ENCODE measurements around the gene NIPA2. TPM values are rescaled to one million over a fixed set of nuclear protein-coding genes. Genes with fewer than 3 reads are reported as not detected.
A peak's percentile ranks its signal among the peaks of the same experiment; 100 is the strongest.

The NIPA2 gene
- total and polyA plus RNA-seq, 2 of the 13 experiments (the other 11 are each of a cell fraction or from before 2014, with no cell fraction given): 29.0 to 56.2 TPM

DNA sequence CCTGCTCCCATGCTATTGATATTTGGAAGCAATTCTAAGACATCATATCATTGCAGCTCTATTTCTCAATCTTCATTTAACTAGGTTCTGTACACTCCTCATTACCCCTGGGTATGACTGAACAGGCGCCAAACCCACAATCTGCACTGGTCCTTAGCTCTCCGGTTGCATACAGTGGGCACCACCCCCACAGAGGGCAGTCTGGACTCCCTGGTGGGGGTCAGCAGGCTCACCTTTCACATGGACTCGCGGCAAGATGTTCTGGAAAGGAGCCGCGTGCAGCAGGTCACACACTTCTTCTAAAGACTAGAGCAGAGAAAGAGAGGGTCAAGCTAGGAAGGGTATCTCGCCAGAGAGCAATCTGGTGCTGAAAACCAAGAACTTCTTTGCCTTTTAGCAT, 36.5 kb downstream of the NIPA2 start (continued):
- TF ChIP-seq NCOA2 (CRISPR knock-in tag; IDR thresholded peaks at IDR 0.05): no peak
- TF ChIP-seq ZNF430 (CRISPR knock-in tag; IDR thresholded peaks at IDR 0.05): no peak
- no peak for TF ChIP-seq MYNN (CRISPR knock-in tag; IDR thresholded peaks at IDR 0.05; ENCODE audit: low read depth)
- no peak for TF ChIP-seq SALL2 (CRISPR knock-in tag; IDR thresholded peaks at IDR 0.05)
- TF ChIP-seq PRDM10 (CRISPR knock-in tag; IDR thresholded peaks at IDR 0.05; ENCODE audit: low read depth): no peak

DNA sequence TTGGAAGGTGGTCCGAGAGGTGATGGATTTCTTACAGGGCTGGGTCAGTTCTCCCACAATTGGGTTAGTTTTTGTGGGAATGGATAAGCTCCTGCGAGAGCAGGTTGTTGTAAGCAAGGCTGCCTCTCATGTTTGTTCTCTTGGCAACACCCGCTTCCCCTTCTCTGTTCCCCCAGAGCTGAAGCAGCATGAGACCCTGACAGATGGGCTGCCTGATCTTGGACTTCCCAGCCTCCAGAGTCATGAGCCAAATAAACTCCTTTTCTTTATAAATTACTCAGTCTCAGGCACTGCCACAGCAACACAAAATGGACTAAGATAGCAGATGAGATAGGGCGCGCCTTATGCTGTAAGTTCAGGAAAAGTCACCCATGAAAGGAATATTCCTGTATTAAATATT, 38.7 kb downstream of the NIPA2 start:
- no peak for ATAC-seq
- POLR2A ChIA-PET: no interaction called here
- H3K79me2 ChIP-seq (ENCODE audit: insufficient read depth, low read length): no peaks in the 10 kb centered on the region
- no peak overlapping the region for H3K27ac ChIP-seq (ENCODE audit: extremely low read length, insufficient read depth, low read length)
- intact Hi-C loops (cut with micrococcal nuclease; ENCODE audit: unreplicated experiment) (loop anchor here (5.0 kb wide), 1 partner anchor 35 kb away; no protein-coding TSS in a partner anchor), in situ Hi-C loops (cut with HindIII; ENCODE audit: extremely low pct_ligation_motif_present, low pct_unique_long_range_greater_than_20kb) (no loop called here)
- H3K9me3 ChIP-seq (ENCODE audit: low read length): no peaks in the 10 kb centered on the region
- peaks cover 24 to 54% of the 10 kb centered on the region in 2 experiments for H3K36me3 ChIP-seq (replicated peaks in 1 of 2; ENCODE audit: control insufficient read depth in 1 of 2, insufficient read depth in 2 of 2, low read length in 2 of 2)
- DNase-seq (ENCODE audit: low spot score): no peak
- H2AFZ ChIP-seq (ENCODE audit: low read length): no peak overlapping the region
- H3K4me1 ChIP-seq (ENCODE audit: insufficient read depth, low read length): no peaks in the 10 kb centered on the region
- H3K9ac ChIP-seq (ENCODE audit: insufficient read depth, low read depth, low read length): no peak overlapping the region
- no peaks in the 10 kb centered on the region for H4K20me1 ChIP-seq (ENCODE audit: insufficient read depth, low read length)
- no TSS peak for BruUV-seq (replicated peaks)
- H3K4me3 ChIP-seq (replicated peaks in 1 of 3; ENCODE audit: insufficient read depth in 1 of 3, low read depth in 2 of 3, low read length in 3 of 3): no peak overlapping the region
- CTCF ChIA-PET (ENCODE audit: low intra/inter-chr PET ratio, low total read pairs): no interaction called here
- FAIRE-seq: no peak
- TF ChIP-seq, protein P1, sequence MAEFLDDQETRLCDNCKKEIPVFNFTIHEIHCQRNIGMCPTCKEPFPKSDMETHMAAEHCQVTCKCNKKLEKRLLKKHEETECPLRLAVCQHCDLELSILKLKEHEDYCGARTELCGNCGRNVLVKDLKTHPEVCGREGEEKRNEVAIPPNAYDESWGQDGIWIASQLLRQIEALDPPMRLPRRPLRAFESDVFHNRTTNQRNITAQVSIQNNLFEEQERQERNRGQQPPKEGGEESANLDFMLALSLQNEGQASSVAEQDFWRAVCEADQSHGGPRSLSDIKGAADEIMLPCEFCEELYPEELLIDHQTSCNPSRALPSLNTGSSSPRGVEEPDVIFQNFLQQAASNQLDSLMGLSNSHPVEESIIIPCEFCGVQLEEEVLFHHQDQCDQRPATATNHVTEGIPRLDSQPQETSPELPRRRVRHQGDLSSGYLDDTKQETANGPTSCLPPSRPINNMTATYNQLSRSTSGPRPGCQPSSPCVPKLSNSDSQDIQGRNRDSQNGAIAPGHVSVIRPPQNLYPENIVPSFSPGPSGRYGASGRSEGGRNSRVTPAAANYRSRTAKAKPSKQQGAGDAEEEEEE (CRISPR knock-in tag; IDR thresholded peaks at IDR 0.05; ENCODE audit: borderline replicate concordance): no peak
- peak; percentile 93; the same call in 1 of the 2 replicates for TF ChIP-seq ZNF564 (CRISPR knock-in tag; IDR thresholded peaks at IDR 0.05)
- no peak overlapping the region for H3K4me2 ChIP-seq (ENCODE audit: low read depth, low read length)
- H3K27me3 ChIP-seq (ENCODE audit: control insufficient read depth in 1 of 2, insufficient read depth in 2 of 2, low read length in 2 of 2): no peaks in the 10 kb centered on the region
- WGBS (ENCODE audit: low lambda C conversion rate): 100% methylated on average over 5 of the region's 5 CpGs
